Measurements from ENCODE around the gene KNG1. TPM values are rescaled to one million over a fixed set of nuclear protein-coding genes. Genes with fewer than 3 reads are reported as not detected.
"Not testable (repeated sequence)": the region's sequence is repeated elsewhere in the genome, so short reads cannot be mapped to it uniquely, and the experiment has no call there.

The KNG1 gene
- polyA plus RNA-seq, 1 experiment = not detected

GRCh38 chr3:186687120-186687651 lies 30.0 kb upstream of the KNG1 start:
- ChIA-PET CTCF (no interaction called here), POLR2A (no interaction called here)
- Histone ChIP-seq H3K4me3 (ENCODE audit: low read depth, low read length) (no peak overlapping the region), H3K27me3 (ENCODE audit: control insufficient read depth, insufficient read depth, low read length) (peaks cover 2% of the 10 kb centered on the region), H3K9me3 (ENCODE audit: control insufficient read depth, insufficient read depth, low read length) (no peaks in the 10 kb centered on the region), H3K27ac (ENCODE audit: low read depth, low read length) (no peak overlapping the region)
- no peak for DNase-seq (ENCODE audit: low read depth, low spot score)
- TF ChIP-seq, protein P1, sequence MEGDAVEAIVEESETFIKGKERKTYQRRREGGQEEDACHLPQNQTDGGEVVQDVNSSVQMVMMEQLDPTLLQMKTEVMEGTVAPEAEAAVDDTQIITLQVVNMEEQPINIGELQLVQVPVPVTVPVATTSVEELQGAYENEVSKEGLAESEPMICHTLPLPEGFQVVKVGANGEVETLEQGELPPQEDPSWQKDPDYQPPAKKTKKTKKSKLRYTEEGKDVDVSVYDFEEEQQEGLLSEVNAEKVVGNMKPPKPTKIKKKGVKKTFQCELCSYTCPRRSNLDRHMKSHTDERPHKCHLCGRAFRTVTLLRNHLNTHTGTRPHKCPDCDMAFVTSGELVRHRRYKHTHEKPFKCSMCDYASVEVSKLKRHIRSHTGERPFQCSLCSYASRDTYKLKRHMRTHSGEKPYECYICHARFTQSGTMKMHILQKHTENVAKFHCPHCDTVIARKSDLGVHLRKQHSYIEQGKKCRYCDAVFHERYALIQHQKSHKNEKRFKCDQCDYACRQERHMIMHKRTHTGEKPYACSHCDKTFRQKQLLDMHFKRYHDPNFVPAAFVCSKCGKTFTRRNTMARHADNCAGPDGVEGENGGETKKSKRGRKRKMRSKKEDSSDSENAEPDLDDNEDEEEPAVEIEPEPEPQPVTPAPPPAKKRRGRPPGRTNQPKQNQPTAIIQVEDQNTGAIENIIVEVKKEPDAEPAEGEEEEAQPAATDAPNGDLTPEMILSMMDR (IDR thresholded peaks at IDR 0.05; ENCODE audit: low read depth, low read length) = no peak

- DNase-seq (ENCODE audit: low read depth, low spot score); H3K27me3 ChIP-seq (ENCODE audit: control insufficient read depth, insufficient read depth, low read length); H3K4me3 ChIP-seq (ENCODE audit: low read depth, low read length); CTCF ChIA-PET; H3K27ac ChIP-seq (ENCODE audit: low read depth, low read length); POLR2A ChIA-PET; H3K9me3 ChIP-seq (ENCODE audit: control insufficient read depth, insufficient read depth, low read length): not testable (repeated sequence)
Observed at GRCh38 chr3:186690304-186690703, 26.9 kb upstream of the KNG1 start.

GRCh38 chr3:186691676-186692075 lies 25.5 kb upstream of the KNG1 start:
- Histone ChIP-seq H3K9me3 (ENCODE audit: control insufficient read depth, insufficient read depth, low read length) (no peaks in the 10 kb centered on the region), H3K4me3 (ENCODE audit: low read depth, low read length) (no peak overlapping the region), H3K27me3 (ENCODE audit: control insufficient read depth, insufficient read depth, low read length) (peaks cover 5% of the 10 kb centered on the region), H3K27ac (ENCODE audit: low read depth, low read length) (no peak overlapping the region)
- POLR2A ChIA-PET = no interaction called here
- CTCF ChIA-PET = no interaction called here
- TF ChIP-seq, protein P1 (IDR thresholded peaks at IDR 0.05; ENCODE audit: low read depth, low read length) = no peak
- DNase-seq (ENCODE audit: low read depth, low spot score) = no peak

GRCh38 chr3:186693843-186694242 lies 23.3 kb upstream of the KNG1 start:
- DNase-seq (ENCODE audit: low read depth, low spot score) = no peak
- ChIA-PET CTCF (interaction anchor here (0.6 kb wide), 1 partner anchor 623 kb away, joined by 3 read pairs; no protein-coding TSS in a partner anchor), POLR2A (no interaction called here)
- TF ChIP-seq, protein P1 (IDR thresholded peaks at IDR 0.05; ENCODE audit: low read depth, low read length) = no peak
- Histone ChIP-seq H3K27ac (ENCODE audit: low read depth, low read length) (no peak overlapping the region), H3K27me3 (ENCODE audit: control insufficient read depth, insufficient read depth, low read length) (peaks cover 8% of the 10 kb centered on the region), H3K4me3 (ENCODE audit: low read depth, low read length) (no peak overlapping the region), H3K9me3 (ENCODE audit: control insufficient read depth, insufficient read depth, low read length) (no peaks in the 10 kb centered on the region)

DNA sequence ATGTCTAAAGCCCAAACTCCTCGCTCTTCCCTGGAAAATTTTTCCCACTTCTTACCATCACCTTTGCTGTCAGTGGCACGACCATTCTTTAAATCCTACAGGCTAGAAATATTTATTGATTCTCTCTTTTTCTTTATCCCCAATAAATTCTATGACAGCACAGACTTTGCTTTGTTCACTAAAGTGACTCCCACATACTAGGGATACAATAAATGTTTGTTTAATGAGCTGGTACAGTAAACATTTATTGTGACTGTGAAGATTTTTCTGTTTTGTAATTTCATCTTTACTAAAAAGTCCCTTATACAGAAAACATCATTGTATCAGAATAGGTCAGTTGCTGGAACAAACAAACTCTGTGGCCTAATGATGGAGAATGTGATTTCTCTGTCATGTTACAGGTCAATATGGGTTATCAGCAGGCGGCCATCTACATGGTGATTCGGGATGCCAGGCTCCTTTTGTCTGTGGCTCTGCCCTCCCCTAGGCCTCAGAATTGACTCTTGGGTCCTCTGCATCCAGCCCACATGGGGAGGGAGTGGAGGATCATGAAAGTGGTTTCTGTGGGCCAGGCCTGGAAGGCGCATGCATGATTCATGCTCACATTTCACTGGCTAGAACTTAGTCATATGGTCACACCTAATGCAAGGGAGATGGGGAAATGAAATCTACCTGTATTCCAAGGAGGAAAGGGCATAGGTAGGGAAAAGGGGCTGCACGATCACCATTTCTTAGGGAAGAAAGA lies 22.7 kb upstream of the KNG1 start:
- H3K27me3 ChIP-seq (ENCODE audit: control insufficient read depth, insufficient read depth, low read length) = peaks cover 8% of the 10 kb centered on the region
- DNase-seq (ENCODE audit: low read depth, low spot score) = no peak
- ChIA-PET POLR2A (no interaction called here), CTCF (no interaction called here)
- no peak overlapping the region for H3K27ac ChIP-seq (ENCODE audit: low read depth, low read length)
- no peaks in the 10 kb centered on the region for H3K9me3 ChIP-seq (ENCODE audit: control insufficient read depth, insufficient read depth, low read length)
- H3K4me3 ChIP-seq (ENCODE audit: low read depth, low read length) = no peak overlapping the region
- TF ChIP-seq, protein P1 (IDR thresholded peaks at IDR 0.05; ENCODE audit: low read depth, low read length) = no peak

All from AG04450 (cell line).